Measurements from ENCODE around the gene LHPP. TPM values are rescaled to one million over a fixed set of nuclear protein-coding genes. Genes with fewer than 3 reads are reported as not detected.

LHPP gene
- polyA plus RNA-seq, 1 experiment: 7.1 TPM

DNA sequence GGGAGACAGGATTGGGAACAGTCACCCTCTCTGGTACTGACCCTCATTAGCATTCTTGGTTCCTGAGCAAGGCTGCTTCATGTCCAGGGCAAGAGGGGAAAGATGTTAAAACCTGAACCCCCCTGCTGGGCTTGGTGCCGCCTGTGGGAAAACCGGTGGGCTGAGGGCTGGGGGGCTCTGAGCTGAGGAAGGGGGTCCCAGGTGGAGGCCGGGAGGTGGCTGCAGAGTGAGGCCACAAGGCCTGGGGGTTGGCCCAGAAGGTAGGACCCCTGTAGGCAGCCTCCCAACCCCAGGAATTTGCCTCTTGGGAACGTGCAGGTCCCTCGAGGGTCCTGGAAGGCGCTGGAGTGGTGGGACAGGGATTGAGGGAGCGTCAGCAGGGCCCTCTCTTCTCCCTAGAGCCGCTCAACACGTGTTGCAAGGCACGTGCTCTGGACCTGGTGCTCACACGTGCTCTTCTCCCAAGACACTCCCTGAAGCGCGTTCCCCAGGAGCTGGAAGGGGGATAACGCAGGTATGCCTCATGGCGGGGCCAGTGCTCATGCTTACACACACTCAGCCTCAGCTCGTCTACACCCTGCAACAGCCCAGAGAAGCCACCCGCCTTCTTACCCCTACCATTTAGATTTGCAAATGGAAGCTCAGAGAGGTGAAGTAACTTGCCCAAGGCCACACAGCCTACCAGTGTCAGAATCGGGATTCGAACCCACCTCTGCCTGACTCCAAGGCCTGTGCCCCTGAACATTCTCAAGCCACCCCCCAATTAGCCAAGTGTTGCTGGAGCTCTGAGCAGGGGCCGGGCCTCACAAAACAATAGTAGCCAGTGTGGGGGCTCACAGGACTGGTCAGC is 64.4 kb downstream of the LHPP start:
- H3K27ac ChIP-seq (ENCODE audit: low read depth, low read length): no peak overlapping the region
- ChIA-PET POLR2A (no interaction called here), CTCF (interaction anchor here (1.0 to 2.6 kb wide), 2 partner anchors 13 to 215 kb away, joined by 3 to 25 read pairs; no protein-coding TSS in a partner anchor)
- no peak overlapping the region for H3K4me3 ChIP-seq (ENCODE audit: low read depth, low read length)
- no peak for DNase-seq (ENCODE audit: low read depth, low spot score)
- peaks cover 3% of the 10 kb centered on the region for H3K27me3 ChIP-seq (ENCODE audit: control insufficient read depth, insufficient read depth, low read length)
- TF ChIP-seq, protein P1, sequence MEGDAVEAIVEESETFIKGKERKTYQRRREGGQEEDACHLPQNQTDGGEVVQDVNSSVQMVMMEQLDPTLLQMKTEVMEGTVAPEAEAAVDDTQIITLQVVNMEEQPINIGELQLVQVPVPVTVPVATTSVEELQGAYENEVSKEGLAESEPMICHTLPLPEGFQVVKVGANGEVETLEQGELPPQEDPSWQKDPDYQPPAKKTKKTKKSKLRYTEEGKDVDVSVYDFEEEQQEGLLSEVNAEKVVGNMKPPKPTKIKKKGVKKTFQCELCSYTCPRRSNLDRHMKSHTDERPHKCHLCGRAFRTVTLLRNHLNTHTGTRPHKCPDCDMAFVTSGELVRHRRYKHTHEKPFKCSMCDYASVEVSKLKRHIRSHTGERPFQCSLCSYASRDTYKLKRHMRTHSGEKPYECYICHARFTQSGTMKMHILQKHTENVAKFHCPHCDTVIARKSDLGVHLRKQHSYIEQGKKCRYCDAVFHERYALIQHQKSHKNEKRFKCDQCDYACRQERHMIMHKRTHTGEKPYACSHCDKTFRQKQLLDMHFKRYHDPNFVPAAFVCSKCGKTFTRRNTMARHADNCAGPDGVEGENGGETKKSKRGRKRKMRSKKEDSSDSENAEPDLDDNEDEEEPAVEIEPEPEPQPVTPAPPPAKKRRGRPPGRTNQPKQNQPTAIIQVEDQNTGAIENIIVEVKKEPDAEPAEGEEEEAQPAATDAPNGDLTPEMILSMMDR (IDR thresholded peaks at IDR 0.05; ENCODE audit: low read depth, low read length): no peak
- no peaks in the 10 kb centered on the region; the same call in 1 of the 2 replicates for H3K9me3 ChIP-seq (ENCODE audit: control insufficient read depth, insufficient read depth, low read length)

DNA sequence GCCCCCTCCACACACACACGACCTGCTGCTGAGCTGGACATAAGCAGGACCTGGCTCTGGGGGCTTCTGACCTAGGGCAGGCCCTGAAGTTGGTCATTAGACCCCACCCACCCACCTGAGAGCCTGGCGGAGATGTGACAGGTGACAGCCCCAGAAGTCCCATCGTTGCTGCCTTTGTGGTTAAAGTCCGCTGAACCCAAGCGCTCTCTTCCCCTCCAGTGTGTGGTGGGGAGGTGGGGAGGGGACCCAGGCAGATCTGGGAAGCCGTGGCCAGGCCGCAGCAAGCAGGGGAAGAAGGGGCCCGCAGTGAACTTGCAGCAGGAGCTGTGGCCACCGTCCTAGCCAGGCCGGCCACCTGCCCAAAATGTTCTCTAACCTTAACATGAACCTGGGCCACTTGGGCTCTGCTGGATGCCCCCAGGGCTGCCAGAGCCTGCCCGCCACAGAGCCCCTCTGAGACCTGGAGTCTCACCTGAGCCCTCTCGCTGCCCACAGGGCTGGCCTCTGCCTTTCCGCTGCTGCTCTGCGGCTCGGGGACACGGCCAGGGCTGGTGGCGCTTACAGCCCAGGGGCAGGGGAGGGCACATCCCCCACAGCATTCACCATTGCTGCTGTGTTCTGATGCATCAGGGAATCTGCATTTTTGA is 65.1 kb downstream of the LHPP start:
- H3K9me3 ChIP-seq (ENCODE audit: control insufficient read depth, insufficient read depth, low read length): no peaks in the 10 kb centered on the region; the same call in 1 of the 2 replicates
- TF ChIP-seq, protein P1 (IDR thresholded peaks at IDR 0.05; ENCODE audit: low read depth, low read length): no peak
- H3K4me3 ChIP-seq (ENCODE audit: low read depth, low read length): no peak overlapping the region
- POLR2A ChIA-PET: interaction anchor here (0.6 kb wide), 1 partner anchor 306 kb away, joined by 3 read pairs; no protein-coding TSS in a partner anchor
- H3K27me3 ChIP-seq (ENCODE audit: control insufficient read depth, insufficient read depth, low read length): peaks cover 3% of the 10 kb centered on the region
- DNase-seq (ENCODE audit: low read depth, low spot score): no peak
- no peak overlapping the region for H3K27ac ChIP-seq (ENCODE audit: low read depth, low read length)
- CTCF ChIA-PET: interaction anchor here (0.5 to 1.8 kb wide), 3 partner anchors 12 to 301 kb away, joined by 3 to 7 read pairs (median 5); no protein-coding TSS in a partner anchor

DNA sequence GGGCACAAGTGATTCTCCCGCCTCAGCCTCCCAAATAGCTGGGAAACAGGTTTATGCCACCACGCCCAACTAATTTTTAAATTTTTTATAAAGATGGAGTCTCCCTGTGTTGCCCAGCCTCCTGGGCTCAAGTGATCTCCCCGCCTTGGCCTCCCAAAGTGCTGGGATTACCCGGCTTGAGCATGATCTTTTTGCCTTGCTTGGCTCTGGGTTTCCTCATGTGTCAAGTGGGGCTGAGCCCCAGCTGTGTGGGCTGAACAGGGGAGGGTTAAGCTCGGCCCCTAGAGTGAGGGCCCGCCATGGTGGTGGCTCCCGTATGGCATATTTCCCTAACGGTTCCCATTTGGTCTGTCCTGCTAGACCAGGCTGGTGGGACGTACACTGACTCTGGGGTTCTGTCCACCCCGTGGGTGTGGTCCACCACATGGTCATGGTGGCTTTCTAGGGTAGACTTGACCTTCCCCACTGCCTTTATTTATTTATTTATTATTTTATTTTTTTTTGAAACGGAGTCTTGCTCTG is 66.3 kb downstream of the LHPP start:
- no peak for DNase-seq (ENCODE audit: low read depth, low spot score)
- CTCF ChIA-PET: interaction anchor here (1.7 to 5.2 kb wide), 3 partner anchors 213 to 299 kb away, joined by 5 to 39 read pairs (median 7); no protein-coding TSS in a partner anchor
- Histone ChIP-seq H3K9me3 (ENCODE audit: control insufficient read depth, insufficient read depth, low read length) (no peaks in the 10 kb centered on the region; the same call in 1 of the 2 replicates), H3K27ac (ENCODE audit: low read depth, low read length) (no peak overlapping the region), H3K4me3 (ENCODE audit: low read depth, low read length) (no peak overlapping the region), H3K27me3 (ENCODE audit: control insufficient read depth, insufficient read depth, low read length) (no peaks in the 10 kb centered on the region)
- POLR2A ChIA-PET: no interaction called here
- TF ChIP-seq, protein P1 (IDR thresholded peaks at IDR 0.05; ENCODE audit: low read depth, low read length): no peak

DNA sequence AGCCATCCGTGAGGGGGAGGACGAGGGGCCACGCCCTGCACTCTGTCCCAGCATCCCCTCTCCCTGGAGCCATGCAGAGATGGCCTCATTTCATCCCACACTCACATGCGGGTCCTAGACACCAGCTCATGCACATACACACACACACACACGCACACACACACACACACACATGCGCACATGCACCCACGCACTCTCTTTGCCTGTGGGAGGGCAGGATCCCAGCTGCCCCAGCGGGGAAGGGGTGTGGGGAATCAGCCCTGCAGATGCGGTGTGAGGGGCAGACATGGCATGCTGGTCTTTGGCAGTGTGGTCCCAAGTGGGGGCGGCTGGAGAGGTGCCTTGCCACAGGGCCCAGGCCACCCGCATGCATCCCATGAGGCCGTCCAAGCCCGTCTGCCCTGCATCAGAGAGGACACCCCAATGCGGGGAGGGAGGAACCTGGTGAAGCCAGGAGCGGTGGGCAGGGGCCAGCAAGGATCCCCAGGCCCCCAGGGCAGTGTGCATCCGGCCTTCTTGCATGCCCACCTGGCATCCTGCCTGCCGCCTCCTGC is 68.1 kb downstream of the LHPP start:
- Histone ChIP-seq H3K27ac (ENCODE audit: low read depth, low read length) (no peak overlapping the region), H3K9me3 (ENCODE audit: control insufficient read depth, insufficient read depth, low read length) (no peaks in the 10 kb centered on the region; the same call in 1 of the 2 replicates), H3K27me3 (ENCODE audit: control insufficient read depth, insufficient read depth, low read length) (peaks cover 3% of the 10 kb centered on the region), H3K4me3 (ENCODE audit: low read depth, low read length) (no peak overlapping the region)
- TF ChIP-seq, protein P1 (IDR thresholded peaks at IDR 0.05; ENCODE audit: low read depth, low read length): no peak
- CTCF ChIA-PET: interaction anchor here (0.7 to 5.2 kb wide), 7 partner anchors 9 to 506 kb away, joined by 3 to 79 read pairs (median 7); no protein-coding TSS in a partner anchor
- DNase-seq (ENCODE audit: low read depth, low spot score): no peak
- POLR2A ChIA-PET: no interaction called here
